Measurements from ENCODE around the gene PGGHG. TPM values are rescaled to one million over a fixed set of nuclear protein-coding genes. Genes with fewer than 3 reads are reported as not detected.
A peak's percentile ranks its signal among the peaks of the same experiment; 100 is the strongest.

The PGGHG gene
- total and polyA plus RNA-seq, 4 donors, result 21.6 to 145 (median 87.9) TPM

DNA sequence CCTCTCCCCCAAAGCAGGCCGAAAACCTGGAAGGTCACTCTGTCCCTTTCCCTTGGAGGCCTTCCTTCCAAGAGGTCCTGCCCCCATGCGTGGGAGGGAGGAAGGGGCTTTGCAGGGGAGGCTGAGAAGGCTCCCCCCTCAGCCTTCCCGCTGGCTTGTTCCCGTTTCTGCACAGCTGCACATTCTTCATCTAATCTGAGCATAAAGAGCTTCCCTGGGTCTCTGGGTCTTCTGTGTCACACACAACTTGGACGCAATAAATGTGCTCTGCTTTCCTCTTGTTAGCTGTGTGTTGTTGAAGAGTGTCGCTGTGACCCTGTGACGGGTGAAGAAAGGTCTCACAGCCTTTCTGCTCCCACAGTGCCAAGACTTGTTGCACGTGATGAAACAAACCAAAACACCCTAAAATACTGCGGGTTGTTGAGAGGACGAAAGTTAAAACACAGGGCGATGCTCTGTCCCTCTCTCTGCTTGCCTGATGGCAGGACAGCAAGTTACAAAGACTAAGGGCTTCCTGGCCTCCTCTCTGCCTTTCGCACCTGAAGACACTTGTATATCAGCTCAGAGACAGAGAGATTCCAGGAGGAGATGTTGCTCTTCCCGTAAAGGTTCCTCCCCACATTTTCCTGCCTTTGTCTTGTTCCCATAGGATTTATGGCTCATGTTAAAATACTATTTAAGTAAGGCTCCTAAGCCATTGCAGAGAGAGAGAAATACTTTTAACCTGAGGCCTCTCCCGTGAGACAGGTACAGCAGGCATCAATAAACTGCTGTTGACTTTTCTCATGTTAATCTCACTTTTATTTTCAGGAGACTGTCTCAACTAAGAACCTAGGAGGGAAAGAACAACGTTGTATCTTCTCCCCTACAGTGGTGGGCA lies 47.1 kb downstream of the PGGHG start:
- Histone ChIP-seq H3K27me3 (ENCODE audit: control insufficient read depth in 3 of 3, insufficient read depth in 3 of 3, low read length in 2 of 3) (no peaks in the 10 kb centered on the region), H3K4me3 (no peak overlapping the region), H3K9ac (ENCODE audit: insufficient read depth in 1 of 2, low read length in 2 of 2) (peak overlapping the region in 1 of 2 donors; percentile 69), H3K36me3 (ENCODE audit: control insufficient read depth in 4 of 4, insufficient read depth in 4 of 4, low read length in 4 of 4) (no peaks in the 10 kb centered on the region), H3K27ac (ENCODE audit: low read depth in 1 of 2, low read length in 1 of 2) (peak overlapping the region; percentile 72 to 76), H3K9me3 (ENCODE audit: control insufficient read depth in 4 of 4, insufficient read depth in 3 of 4, low read length in 3 of 4) (peaks cover 0 to 3% (median 0%) of the 10 kb centered on the region in 4 donors), H3K4me1 (ENCODE audit: control insufficient read depth in 5 of 5, insufficient read depth in 5 of 5, low read length in 5 of 5) (peaks cover 0 to 25% (median 11%) of the 10 kb centered on the region in 5 donors)
- TF ChIP-seq, protein P1, sequence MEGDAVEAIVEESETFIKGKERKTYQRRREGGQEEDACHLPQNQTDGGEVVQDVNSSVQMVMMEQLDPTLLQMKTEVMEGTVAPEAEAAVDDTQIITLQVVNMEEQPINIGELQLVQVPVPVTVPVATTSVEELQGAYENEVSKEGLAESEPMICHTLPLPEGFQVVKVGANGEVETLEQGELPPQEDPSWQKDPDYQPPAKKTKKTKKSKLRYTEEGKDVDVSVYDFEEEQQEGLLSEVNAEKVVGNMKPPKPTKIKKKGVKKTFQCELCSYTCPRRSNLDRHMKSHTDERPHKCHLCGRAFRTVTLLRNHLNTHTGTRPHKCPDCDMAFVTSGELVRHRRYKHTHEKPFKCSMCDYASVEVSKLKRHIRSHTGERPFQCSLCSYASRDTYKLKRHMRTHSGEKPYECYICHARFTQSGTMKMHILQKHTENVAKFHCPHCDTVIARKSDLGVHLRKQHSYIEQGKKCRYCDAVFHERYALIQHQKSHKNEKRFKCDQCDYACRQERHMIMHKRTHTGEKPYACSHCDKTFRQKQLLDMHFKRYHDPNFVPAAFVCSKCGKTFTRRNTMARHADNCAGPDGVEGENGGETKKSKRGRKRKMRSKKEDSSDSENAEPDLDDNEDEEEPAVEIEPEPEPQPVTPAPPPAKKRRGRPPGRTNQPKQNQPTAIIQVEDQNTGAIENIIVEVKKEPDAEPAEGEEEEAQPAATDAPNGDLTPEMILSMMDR (IDR thresholded peaks at IDR 0.05; ENCODE audit: control extremely low read depth, extremely low read depth), result no peak
- whole genome bisulfite sequencing, 2 donors, result 41 to 46% methylated on average over 15 of the region's 15 CpGs
- ATAC-seq (ENCODE audit: insufficient read depth, low FRiP score) (no peak), DNase-seq (peak; percentile 65 to 85 (median 81))

DNA sequence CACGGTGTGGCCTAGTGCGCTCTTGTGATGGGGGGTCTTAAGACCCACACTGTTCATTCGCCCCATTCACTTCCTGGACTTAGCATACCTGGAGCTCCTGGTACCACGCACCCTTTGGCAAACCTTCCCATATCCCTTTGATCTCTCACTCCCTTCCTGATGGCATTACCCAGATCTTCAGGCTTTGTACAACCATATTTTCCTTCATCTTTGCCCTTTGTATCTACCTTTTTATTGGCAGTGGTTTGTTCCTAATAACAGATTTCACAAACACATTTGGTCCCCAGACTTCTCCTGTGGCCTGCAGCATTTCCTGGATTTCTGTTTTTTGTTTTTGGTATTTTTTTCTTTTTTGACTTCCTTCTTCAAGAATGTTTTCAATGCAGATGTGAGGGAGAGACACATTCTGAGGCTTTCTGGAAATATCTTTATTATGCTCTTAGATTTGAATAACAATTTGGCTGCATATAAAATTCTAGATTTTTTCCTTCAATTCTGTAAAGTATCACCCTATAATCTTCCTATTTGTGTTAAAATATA lies 47.8 kb downstream of the PGGHG start:
- Histone ChIP-seq H3K36me3 (ENCODE audit: control insufficient read depth in 4 of 4, insufficient read depth in 4 of 4, low read length in 4 of 4) (no peaks in the 10 kb centered on the region), H3K27ac (ENCODE audit: low read depth in 1 of 2, low read length in 1 of 2) (no peak overlapping the region), H3K9me3 (ENCODE audit: control insufficient read depth in 4 of 4, insufficient read depth in 3 of 4, low read length in 3 of 4) (peaks cover 0 to 3% (median 0%) of the 10 kb centered on the region in 4 donors), H3K9ac (ENCODE audit: insufficient read depth in 1 of 2, low read length in 2 of 2) (no peak overlapping the region), H3K4me3 (no peak overlapping the region), H3K27me3 (ENCODE audit: control insufficient read depth in 3 of 3, insufficient read depth in 3 of 3, low read length in 2 of 3) (no peaks in the 10 kb centered on the region), H3K4me1 (ENCODE audit: control insufficient read depth in 5 of 5, insufficient read depth in 5 of 5, low read length in 5 of 5) (peaks cover under 1 to 25% (median 11%) of the 10 kb centered on the region in 5 donors)
- TF ChIP-seq, protein P1 (IDR thresholded peaks at IDR 0.05; ENCODE audit: control extremely low read depth, extremely low read depth), result no peak
- no peak for ATAC-seq (ENCODE audit: insufficient read depth, low FRiP score)
- 75 to 88% methylated on average over 4 of the region's 4 CpGs for WGBS, 2 donors
- no peak for DNase-seq

DNA sequence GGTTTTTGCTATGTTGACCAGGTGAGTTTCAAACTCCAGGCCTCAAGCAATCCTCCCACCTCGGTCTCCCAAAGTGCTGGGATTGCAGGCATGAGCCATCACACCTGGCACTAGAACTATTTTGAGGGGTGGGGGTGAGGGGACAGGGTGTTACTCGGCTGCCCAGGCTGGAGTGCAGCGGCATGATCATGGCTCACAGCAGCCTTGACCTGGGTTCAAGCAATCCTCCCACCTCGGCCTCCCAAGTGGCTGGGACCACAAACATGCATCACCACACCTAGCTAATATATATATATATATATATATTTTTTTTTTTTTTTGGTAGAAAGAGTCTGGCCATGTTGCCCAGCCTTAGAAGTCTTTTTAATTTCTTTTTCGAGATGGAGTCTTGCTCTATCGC lies 48.8 kb downstream of the PGGHG start:
- DNase-seq, result no peak
- H3K27me3 ChIP-seq (ENCODE audit: control insufficient read depth in 3 of 3, insufficient read depth in 3 of 3, low read length in 2 of 3), result no peaks in the 10 kb centered on the region
- TF ChIP-seq, protein P1 (IDR thresholded peaks at IDR 0.05; ENCODE audit: control extremely low read depth, extremely low read depth), result no peak
- no peak overlapping the region for H3K4me3 ChIP-seq
- H3K4me1 ChIP-seq (ENCODE audit: control insufficient read depth in 5 of 5, insufficient read depth in 5 of 5, low read length in 5 of 5), result peaks cover 1 to 25% (median 11%) of the 10 kb centered on the region in 5 donors
- H3K9me3 ChIP-seq (ENCODE audit: control insufficient read depth in 4 of 4, insufficient read depth in 3 of 4, low read length in 3 of 4), result peaks cover 0 to 3% (median 0%) of the 10 kb centered on the region in 4 donors
- H3K9ac ChIP-seq (ENCODE audit: insufficient read depth in 1 of 2, low read length in 2 of 2), result no peak overlapping the region
- 93 to 95% methylated on average over 6 of the region's 6 CpGs for WGBS, 2 donors
- ATAC-seq (ENCODE audit: insufficient read depth, low FRiP score), result no peak
- H3K27ac ChIP-seq (ENCODE audit: low read depth in 1 of 2, low read length in 1 of 2), result no peak overlapping the region
- H3K36me3 ChIP-seq (ENCODE audit: control insufficient read depth in 4 of 4, insufficient read depth in 4 of 4, low read length in 4 of 4), result no peaks in the 10 kb centered on the region

All from lung (tissue), 12 donors.